ENCODE data around the gene DEFB108B.
"Not testable (repeated sequence)": the region's sequence is repeated elsewhere in the genome, so short reads cannot be mapped to it uniquely, and the experiment has no call there.

The DEFB108B gene, protein sequence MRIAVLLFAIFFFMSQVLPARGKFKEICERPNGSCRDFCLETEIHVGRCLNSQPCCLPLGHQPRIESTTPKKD

DNA sequence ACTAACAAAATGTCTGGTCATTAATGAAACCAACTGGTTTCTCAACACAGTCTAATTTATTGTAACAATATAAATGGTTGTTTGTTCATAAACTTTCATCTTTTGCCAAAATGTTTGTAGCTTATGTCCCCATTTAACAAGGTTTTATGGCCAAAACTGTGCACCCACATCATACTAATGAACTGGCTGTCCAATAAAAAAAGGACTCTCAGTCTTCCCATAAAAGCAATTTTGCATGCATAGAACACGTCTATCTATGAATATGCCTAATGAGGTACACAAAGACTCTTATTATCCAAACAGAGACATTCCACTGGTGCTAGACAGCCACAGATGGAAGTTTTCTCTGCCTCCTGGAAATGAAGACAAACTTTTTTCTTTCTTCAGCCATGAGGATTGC, at the start of gene DEFB108B:
DEFB108B (plus strand) TSS at position 390 of the 400 bp plus-strand sequence; CDS start at position 390, 0 bp downstream.
- not testable (repeated sequence) for FAIRE-seq

DNA sequence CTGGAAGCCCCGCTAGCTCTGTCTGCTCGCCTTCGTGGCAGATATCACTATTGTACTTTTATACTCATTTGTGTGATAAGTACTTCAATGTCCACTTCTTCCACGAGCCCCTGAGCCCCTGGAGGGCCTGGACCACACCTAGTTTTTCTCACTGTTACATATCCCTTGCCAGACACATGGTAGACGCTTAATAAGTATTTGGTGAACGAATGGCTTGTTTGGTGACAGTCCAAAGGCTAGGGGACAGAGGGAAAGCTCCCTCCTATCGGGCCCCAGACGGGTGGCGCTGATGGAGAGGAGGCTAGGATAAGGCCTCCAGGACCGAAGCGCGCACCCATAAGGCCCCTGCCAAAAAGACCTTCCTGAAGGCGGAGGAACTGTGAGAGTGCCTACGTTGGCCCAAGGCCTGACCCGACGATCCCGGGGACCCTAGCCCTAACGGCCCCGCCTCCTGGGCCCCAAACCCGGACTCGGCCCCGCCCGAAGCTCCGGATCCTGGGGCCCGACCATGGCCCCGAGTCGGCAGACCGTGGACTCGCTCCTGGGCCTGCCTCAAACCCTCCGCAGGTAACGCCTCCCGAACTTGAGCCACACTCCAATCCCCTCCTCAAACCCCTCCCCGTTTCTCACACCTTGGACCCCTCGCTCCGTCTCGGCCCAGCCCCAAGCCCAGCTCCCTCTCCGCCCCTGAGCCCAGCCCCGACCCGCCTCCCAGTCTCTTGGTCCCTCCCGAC, 46.7 kb upstream of the DEFB108B start:
- not testable (repeated sequence) for FAIRE-seq

DNA sequence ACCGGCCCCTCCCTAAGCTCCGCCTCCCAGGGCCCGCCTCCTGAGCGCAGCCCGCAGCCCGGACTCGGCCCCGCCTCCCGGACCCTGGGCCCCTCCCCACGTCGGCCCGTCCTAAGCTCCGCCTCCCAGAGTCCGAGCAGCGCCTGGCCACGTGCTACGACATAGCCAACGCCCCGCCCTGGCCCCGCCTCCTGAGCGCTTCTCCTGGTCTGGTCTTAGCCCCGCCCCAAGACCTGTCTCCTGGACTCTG, 46.2 kb upstream of the DEFB108B start:
- not testable (repeated sequence) for FAIRE-seq

DNA sequence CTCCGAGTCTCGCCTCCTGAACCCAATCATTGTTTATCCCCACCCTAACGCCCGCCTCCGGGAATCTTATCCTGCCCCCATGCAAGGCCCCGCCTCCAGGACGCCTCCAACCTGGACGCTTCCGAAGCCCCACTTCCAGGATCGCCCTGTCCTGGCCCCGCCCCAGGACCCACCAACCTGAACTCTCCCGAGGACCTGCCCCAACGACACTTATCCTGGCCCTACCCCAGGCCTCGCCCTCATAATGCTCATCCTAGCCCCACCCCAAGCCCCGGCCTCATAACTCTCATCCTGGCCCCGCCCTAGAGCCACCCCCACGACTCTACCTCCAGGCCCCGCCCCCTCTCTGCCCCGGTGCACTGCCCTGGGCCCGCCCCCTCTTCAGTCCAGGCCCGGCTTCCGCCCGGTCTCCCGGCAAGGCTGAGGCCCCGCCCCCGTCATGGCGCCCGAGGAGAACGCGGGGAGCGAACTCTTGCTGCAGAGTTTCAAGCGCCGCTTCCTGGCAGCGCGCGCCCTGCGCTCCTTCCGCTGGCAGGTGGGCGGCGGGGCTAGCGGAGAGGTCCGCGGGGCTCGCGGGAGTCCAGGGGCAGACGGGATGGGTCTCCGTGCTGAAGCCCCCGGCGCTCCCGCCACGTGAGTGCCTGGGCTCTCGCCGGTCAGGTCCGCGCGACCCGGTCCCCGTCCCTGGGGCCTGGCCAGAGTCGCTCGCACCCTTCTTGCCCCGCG, 45.7 kb upstream of the DEFB108B start:
- FAIRE-seq = no peak

DNA sequence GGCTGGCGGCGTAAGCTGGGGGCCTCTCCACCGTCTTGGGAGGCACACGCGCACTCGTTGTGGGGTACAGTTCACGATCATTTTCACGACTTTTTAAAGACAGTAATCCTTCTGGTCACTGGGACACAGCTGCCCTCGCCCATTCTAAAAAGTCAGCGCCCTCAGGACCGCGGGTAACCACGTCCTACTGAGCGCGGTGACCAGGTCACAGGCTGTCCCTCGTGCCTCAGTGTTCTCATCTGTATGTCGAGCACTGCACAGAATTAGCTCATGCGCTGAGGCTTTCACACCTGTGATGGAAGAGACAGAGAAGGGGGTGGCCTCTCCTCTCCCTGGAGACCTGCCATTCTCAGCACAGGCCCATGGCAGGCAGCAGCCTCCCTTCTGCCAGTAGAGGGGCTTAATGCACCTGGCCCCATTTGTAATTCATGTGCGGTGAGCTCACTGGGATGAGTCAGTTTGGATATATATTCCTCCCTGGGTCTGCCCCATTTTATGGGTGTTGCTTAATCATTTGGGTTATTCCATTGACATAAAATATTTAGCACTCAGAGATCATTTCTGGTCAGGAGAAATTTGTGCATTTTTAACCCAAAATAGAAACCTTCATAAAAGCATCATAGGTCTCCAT, 45.1 kb upstream of the DEFB108B start:
- not testable (repeated sequence) for FAIRE-seq

DNA sequence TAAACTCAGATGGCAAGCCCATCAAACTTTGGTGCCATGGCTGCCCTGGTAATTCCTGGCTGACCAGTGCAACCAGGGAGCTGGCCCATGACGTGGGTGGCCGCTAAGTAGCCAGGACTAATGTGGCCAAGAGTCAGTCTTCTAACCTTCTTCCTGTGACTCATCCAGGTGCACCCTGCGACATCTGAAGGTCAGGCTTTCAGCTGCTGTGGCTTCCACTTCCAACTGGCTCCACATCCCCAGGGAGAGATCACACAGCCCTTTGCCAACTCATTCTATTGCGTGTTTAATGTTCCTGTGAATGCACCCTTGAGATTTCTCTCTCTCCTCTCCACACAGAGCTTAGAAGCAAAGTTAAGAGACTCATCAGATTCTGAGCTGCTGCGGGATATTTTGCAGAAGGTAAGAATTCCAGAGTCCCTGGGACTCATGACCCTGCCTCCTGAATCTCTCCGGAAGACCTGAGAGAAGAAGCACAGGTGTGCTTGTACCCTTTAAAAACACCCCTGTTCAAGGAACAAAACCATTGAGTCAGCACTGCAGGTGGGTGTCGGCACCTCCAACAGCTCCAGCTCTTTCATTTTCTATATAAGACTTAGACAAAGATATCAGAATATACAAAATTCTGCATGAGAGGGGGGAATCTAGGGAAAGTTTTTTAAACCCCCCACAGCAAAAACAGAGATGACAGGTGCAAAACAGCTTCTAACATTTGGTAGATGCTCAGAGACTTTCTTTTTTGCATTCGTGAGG, 43.4 kb upstream of the DEFB108B start:
- not testable (repeated sequence) for FAIRE-seq

DNA sequence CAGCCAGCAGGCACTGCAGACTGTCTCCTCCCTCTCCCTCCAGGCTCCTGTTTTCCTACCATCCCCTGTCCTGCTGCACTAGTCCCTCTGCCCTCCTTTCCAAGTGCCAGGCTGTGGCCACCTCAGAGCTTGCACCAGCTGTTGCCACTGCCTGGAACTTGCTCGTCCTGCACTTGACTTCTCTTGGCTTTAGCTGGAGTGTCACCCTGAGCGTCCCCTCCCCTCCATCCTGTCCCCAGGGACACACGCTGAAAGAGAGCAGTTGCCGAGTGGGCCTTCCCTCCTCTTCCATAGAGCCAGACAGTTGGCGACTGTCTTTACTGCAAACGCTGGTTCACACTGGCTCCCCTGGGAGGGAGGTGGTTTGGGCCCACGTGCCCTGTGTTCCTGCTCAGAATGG, 41.9 kb upstream of the DEFB108B start:
- FAIRE-seq = not testable (repeated sequence)

DNA sequence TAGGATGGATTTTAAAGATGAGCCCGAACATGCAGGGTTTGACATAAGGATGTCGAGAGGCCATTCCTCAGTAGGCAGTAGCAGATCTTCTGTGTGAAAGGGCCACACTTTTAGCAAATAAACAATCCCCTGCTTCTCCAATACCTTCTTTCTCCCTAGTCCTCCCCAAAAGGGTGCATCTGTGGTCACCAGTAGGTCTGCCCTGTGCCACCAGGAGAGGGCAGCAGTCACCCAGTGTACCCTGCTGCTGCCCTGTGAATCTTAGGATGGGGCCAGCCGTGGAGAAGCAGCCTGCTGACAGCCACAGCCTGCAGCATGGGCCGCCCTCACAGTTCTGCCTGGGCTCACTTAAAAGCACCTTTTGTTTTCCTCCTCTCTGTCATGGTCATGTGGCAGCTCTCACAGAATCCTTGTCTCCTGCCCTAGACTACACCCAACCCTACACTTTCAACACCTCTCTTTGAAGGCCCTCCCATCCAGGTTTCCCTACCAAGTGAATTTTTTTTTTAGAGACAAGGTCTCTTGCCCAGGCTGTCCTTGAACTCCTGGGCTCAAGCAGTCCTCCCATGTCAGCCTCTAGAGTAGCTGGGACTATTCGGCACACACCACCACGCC, 40.3 kb upstream of the DEFB108B start:
- not testable (repeated sequence) for FAIRE-seq

DNA sequence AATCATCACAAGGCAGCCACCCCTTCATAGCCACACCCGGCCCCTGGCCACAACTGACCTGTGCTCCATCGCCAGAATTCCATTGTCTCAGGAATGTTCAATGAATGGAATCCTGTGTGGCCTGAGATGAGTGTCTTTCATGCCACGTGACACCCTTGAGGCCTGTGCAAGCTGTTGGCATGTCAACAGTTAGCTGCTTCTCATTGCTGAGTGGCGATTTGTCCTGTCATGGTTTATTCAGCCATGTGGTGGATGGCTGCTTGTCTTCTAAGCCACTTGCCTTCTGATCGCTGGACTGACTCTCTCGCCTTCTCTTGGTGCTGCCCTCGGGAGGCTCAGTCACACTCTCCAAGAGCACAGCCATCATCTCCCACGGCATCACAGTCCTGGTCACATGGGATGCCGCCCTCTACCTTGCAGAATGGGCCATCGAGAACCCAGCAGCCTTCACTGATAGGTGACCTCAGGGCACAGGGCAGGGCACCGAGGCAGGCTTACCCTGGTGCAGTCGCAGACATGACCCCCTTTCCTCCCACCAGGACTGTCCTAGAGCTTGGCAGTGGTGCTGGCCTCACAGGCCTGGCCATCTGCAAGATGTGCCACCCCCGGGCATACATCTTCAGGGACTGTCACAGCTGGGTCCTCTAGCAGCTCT, 38.5 kb upstream of the DEFB108B start:
- FAIRE-seq = not testable (repeated sequence)

DNA sequence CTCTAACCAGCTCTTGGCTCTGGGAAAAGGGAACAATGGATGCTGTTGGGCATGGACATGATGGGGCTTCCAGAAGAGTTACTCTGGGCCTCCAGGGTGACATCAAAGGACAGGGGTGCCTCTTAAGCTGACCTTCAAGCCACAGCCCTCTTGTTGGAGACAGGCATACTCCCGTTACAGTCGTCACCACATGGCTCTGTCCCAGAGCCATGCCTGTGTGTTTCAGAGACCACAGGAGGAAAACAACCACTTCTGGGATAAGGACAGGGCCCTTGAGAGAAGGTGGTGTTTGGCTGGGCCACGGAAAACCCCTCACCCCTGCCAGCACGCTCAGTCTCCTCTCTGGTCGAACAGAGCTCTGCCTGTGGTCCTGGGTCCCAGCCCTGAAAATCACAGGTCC, 37.8 kb upstream of the DEFB108B start:
- not testable (repeated sequence) for FAIRE-seq

DNA sequence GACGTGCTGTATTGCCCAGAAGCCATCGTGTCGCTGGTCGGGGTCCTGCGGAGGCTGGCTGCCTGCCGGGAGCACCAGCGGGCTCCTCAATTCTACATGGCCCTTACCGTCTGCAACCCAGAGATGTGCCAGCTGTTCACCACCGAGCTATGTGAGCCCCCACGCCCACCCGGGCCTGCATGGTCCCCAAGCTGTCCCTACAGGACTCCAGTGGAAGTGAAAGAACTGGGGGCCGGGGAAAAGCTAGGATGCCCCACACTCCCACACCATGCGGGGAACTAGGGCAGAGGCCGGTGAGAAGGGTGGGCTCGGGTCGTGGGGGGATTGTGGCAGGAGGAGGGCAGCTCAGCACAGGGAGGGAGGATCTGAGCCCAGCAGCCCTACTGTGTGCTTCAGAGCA, 37.0 kb upstream of the DEFB108B start:
- not testable (repeated sequence) for FAIRE-seq

DNA sequence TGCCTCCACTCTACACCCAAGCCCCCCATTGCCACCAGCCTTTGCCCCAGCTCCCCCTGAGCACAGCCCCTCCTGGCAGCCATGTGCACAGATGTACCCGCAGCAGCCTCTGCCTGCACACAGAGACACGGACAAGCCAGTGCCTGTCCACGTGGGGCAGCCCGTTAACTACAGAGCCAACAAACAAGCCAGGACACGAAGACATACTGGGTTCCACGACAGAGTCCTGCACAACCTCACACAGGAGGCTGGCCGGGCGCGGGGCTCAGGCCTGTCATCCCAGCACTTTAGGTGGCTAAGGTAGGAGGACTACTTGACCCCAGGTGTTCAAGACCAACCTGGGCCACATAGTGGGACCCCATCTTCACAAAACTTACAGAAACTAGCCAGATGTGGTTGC, 36.2 kb upstream of the DEFB108B start:
- FAIRE-seq = not testable (repeated sequence)

DNA sequence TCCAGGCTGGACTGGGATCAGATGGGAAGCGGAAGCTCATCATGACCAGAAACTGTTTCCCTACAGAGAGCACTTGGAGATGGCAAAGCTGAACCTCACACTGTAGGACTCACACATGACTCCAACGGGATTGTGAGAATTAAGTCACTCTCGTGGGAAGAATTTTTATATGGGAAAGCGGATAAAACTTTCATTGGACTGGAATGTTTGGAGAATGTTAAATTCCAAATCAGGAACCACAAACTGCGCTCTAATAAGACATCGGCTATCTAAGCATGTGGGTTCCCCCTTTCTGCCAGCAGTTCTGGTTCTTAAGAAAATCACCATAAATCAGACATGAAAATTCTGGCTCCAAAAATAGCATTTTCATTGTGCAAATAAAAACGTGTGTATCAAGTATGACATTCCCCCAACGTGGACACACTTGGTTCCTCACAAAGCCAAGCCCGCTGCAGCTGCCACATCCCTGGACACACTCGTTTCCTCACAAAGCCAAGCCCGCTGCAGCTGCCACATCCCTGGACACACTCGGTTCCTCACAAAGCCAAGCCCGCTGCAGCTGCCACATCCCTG, 33.4 kb upstream of the DEFB108B start:
- FAIRE-seq = not testable (repeated sequence)

DNA sequence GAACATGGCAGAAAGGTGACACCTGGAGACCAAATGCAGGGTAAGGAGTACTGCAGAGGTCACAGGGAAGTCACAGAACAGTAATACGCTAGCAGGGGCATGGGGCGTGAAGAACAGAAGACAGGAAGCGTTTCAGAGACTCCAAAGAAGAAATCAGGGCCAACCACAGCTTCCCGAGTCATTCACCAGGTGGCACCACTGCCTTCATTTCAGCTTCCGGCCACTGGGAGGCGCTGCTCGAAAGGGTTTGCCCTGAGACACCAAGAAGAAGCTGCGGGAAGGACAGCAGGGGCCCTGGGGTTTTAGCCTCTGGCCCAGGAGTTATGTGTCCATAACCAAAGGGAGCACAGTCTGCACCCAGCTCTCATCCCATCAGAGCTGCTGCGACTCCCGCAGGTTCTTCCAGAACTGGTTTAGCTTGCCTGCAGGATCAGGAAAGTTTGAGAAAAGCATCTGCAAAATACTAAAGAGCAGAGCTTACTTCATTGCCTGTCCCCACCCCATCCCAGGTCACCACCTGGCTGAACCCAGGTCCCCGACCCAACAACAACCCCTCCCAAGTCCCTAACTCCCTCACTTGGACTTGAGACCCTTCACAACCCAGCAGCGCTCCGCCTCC, 32.6 kb upstream of the DEFB108B start:
- not testable (repeated sequence) for FAIRE-seq

DNA sequence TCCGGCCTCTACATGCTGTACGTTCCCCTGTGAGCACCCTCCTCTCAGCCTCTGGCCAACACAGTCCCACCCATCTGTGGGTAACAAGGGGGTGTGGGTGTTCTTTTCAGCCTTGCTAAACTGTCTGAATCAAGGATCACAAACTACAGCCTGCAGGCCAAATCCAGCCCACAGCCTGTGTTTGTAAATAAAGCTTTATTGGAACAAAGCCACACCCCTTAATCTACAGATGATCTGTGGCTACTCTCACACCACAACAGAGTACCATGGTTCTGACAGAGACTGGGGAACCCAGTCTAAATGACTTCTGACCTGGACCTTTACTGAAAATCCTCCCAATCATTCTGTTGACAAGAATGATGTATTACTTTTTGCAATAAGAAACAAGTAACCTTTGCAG, 32.0 kb upstream of the DEFB108B start:
- not testable (repeated sequence) for FAIRE-seq

DNA sequence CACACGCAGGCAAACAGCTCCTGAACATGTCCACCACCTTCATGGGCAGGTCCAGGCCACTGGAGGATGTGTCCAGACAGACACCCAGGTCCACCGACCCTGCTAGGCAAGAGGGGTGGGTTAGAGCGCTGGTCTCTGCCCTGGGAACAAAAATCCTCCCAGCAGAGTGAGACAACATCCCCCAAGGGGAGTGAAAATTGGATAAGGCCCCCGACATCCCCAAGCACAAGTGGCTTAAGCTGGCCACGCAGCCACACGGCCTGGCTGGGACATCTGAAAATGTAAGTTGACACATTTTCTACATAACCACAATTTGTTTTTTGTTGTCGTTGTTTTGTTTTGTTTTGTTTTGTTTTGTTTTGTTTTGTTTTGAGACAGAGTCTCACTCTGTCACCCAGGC, 30.1 kb upstream of the DEFB108B start:
- FAIRE-seq = not testable (repeated sequence)

DNA sequence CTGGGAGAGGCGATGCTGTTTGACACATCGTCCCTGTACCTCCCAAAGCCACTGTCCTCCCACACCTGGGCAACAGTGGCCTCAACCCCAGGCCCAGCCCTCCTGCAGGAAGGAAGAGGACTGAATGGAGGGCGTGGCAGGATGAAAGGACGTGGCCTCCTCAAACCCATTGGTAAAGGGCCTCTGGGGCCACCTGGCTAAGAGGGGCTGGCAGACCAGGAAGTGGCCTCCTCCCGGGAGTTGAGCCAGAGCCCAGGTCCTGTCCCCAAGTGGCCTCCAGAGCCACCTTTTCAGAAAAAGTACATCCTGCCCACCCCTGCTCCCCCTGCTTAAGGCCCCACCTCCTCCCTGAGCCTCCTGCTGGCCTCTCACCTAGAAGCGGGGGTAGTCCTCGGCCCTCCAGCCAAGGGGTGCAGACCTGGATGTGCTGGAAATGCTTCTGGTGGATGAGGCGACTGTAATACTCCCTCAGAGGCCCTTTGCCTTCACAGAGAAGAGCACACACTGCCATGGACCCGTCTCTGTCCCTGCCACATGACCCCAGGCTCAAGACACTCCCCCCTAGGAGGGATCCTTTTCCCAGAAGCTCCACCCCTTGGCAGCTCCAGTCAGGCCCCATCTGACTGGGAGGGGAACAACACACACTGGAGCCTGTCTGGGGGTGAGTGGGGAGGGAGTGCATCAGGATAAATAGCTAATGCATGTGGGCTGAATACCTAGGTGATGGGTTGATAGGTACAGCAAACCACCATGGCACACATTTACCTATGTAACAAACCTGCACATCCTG, 28.6 kb upstream of the DEFB108B start:
- not testable (repeated sequence) for FAIRE-seq

DNA sequence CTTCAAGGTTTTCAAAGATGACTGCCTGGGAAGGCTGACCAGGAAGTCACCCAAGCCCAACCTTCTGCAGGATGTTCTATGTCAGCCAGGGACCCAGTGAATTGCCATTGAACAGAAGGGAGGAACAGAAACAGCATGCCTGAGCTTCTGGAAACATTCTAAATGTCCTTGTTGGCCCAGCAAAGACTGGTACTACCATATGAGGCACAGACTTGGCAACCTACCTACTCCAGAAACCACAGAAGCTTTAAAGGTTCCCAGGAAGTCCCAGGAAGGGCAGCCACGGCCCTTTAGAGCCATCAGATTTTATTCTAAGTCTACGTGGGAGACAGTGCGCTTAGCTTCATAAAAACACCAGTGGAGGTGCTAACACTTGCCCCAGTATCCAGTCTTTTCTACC, 20.5 kb upstream of the DEFB108B start:
- FAIRE-seq = not testable (repeated sequence)

DNA sequence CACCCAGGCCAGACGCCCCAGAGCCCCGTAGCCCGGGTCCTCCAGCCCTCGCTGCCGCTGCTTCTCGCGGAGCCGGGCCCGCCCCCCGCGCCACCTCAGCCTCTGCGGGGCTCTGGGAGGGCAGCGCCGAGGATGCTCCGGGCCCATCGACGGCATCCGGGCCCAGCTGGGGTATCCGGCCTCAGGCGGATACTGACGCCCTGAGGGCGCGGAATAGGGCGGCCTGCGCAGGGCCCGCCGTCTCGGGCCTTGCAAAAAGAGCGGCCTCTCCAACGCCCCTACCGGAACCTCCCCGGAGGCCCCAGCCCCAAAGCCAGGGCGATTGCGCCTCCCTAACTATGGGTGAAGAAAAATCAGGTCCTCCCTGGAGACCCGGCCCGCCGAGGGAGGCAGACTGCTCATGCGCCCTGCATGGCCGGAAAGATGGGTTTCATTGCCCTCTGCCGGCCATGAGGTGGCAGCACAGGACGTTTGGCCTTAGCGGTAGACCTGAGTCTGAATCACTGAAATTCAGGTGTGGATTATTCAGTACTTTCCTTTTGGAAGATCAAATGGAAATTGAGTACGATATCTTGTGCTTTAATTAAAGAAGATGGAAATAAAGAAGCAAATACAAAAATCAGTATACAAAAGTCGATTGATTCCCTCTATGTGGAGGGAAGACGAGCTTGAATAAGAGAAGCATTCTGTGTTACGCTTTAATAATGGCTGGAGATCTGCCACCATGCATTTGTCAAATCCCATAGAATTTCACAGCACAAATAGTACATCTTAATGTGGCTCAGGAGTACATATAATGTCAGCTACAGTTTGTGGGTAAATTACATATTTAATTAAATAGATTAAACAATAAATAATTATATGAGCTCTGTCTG, 19.3 kb upstream of the DEFB108B start:
- FAIRE-seq = not testable (repeated sequence)
